ENCODE results near the gene PDE7B. TPM values are rescaled to one million over a fixed set of nuclear protein-coding genes. Genes with fewer than 3 reads are reported as not detected.

Gene PDE7B
- total and polyA plus RNA-seq, 2 of the 13 experiments (the other 11 are each of a cell fraction or from before 2014, with no cell fraction given), result not detected

GRCh38 chr6:136181861-136182260 is 330.4 kb downstream of the PDE7B start:
- Histone ChIP-seq H3K9me3 (ENCODE audit: low read length) (no peaks in the 10 kb centered on the region), H3K27ac (ENCODE audit: extremely low read length, insufficient read depth, low read length) (no peak overlapping the region), H3K27me3 (ENCODE audit: control insufficient read depth in 1 of 2, insufficient read depth in 2 of 2, low read length in 2 of 2) (no peaks in the 10 kb centered on the region), H3K4me3 (replicated peaks in 1 of 3; ENCODE audit: insufficient read depth in 1 of 3, low read depth in 2 of 3, low read length in 3 of 3) (no peak overlapping the region), H2AFZ (ENCODE audit: low read length) (no peak overlapping the region), H3K9ac (ENCODE audit: insufficient read depth, low read depth, low read length) (no peak overlapping the region), H4K20me1 (ENCODE audit: insufficient read depth, low read length) (no peaks in the 10 kb centered on the region), H3K4me2 (ENCODE audit: low read depth, low read length) (no peak overlapping the region), H3K36me3 (replicated peaks in 1 of 2; ENCODE audit: control insufficient read depth in 1 of 2, insufficient read depth in 2 of 2, low read length in 2 of 2) (no peaks in the 10 kb centered on the region), H3K4me1 (ENCODE audit: insufficient read depth, low read length) (no peaks in the 10 kb centered on the region), H3K79me2 (ENCODE audit: insufficient read depth, low read length) (no peaks in the 10 kb centered on the region)
- DNase-seq (ENCODE audit: low spot score), result no peak
- TF ChIP-seq, protein P1, sequence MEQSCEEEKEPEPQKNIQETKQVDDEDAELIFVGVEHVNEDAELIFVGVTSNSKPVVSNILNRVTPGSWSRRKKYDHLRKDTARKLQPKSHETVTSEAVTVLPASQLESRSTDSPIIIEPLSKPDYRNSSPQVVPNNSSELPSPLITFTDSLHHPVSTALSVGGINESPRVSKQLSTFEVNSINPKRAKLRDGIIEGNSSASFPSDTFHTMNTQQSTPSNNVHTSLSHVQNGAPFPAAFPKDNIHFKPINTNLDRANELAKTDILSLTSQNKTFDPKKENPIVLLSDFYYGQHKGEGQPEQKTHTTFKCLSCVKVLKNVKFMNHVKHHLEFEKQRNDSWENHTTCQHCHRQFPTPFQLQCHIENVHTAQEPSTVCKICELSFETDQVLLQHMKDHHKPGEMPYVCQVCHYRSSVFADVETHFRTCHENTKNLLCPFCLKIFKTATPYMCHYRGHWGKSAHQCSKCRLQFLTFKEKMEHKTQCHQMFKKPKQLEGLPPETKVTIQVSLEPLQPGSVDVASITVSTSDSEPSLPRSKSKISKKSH (CRISPR knock-in tag; IDR thresholded peaks at IDR 0.05; ENCODE audit: borderline replicate concordance), result no peak
- no peak for TF ChIP-seq ELK4 (CRISPR knock-in tag; IDR thresholded peaks at IDR 0.05; ENCODE audit: borderline replicate concordance)
- TF ChIP-seq, protein P2, sequence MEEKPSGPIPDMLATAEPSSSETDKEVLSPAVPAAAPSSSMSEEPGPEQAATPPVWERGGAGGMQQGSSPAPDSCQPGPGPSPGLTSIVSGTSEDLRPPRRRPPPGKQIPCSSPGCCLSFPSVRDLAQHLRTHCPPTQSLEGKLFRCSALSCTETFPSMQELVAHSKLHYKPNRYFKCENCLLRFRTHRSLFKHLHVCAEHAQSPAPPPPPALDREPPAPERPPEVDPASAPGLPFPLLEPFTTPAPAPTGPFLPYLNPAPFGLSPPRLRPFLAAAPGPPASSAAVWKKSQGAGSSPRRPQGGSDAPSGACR (CRISPR knock-in tag; IDR thresholded peaks at IDR 0.05), result no peak
- TF ChIP-seq KLF16 (CRISPR knock-in tag; IDR thresholded peaks at IDR 0.05), result no peak
- WGBS (ENCODE audit: low lambda C conversion rate), result 24% methylated on average over 1 of the region's 1 CpG
- intact Hi-C loops (cut with micrococcal nuclease; ENCODE audit: unreplicated experiment), result no loop called here
- in situ Hi-C loops (cut with HindIII; ENCODE audit: extremely low pct_ligation_motif_present, low pct_unique_long_range_greater_than_20kb), result no loop called here
- BruUV-seq (replicated peaks), result no TSS peak
- no peak for ATAC-seq
- FAIRE-seq, result no peak
- POLR2A ChIA-PET, result no interaction called here
- CTCF ChIA-PET (ENCODE audit: low intra/inter-chr PET ratio, low total read pairs), result no interaction called here

- H3K9ac ChIP-seq (ENCODE audit: insufficient read depth, low read depth, low read length), result no peak overlapping the region
- 6% methylated on average over 1 of the region's 1 CpG for WGBS (ENCODE audit: low lambda C conversion rate)
- no peaks in the 10 kb centered on the region for H4K20me1 ChIP-seq (ENCODE audit: insufficient read depth, low read length)
- no peak overlapping the region for H3K4me3 ChIP-seq (replicated peaks in 1 of 3; ENCODE audit: insufficient read depth in 1 of 3, low read depth in 2 of 3, low read length in 3 of 3)
- no peaks in the 10 kb centered on the region for H3K36me3 ChIP-seq (replicated peaks in 1 of 2; ENCODE audit: control insufficient read depth in 1 of 2, insufficient read depth in 2 of 2, low read length in 2 of 2)
- no peaks in the 10 kb centered on the region for H3K9me3 ChIP-seq (ENCODE audit: low read length)
- H3K27ac ChIP-seq (ENCODE audit: extremely low read length, insufficient read depth, low read length), result no peak overlapping the region
- no peak for FAIRE-seq
- TF ChIP-seq MTA3 (CRISPR knock-in tag; IDR thresholded peaks at IDR 0.05), result no peak
- no peak for TF ChIP-seq EZH2 (conservative IDR thresholded peaks at IDR 0.05; ENCODE audit: low read depth, low read length)
- TF ChIP-seq ZFP37 (CRISPR knock-in tag; IDR thresholded peaks at IDR 0.05; ENCODE audit: borderline replicate concordance), result no peak
- TF ChIP-seq KDM5A (IDR thresholded peaks at IDR 0.05; ENCODE audit: borderline replicate concordance, low read length), result no peak
- no peak for TF ChIP-seq CBX2 (IDR thresholded peaks at IDR 0.05; ENCODE audit: low read depth, low read length)
- TF ChIP-seq CBX2 (CRISPR knock-in tag; IDR thresholded peaks at IDR 0.05; ENCODE audit: low read depth), result no peak
- no peak for TF ChIP-seq SP5 (CRISPR knock-in tag; IDR thresholded peaks at IDR 0.05; ENCODE audit: borderline replicate concordance, low read depth)
- ATAC-seq, result no peak
- DNase-seq (ENCODE audit: low spot score), result no peak
- POLR2A ChIA-PET, result no interaction called here
- in situ Hi-C loops (cut with HindIII; ENCODE audit: extremely low pct_ligation_motif_present, low pct_unique_long_range_greater_than_20kb), result no loop called here
- H3K4me2 ChIP-seq (ENCODE audit: low read depth, low read length), result no peak overlapping the region
- no peaks in the 10 kb centered on the region for H3K4me1 ChIP-seq (ENCODE audit: insufficient read depth, low read length)
- no peaks in the 10 kb centered on the region for H3K79me2 ChIP-seq (ENCODE audit: insufficient read depth, low read length)
- no TSS peak for BruUV-seq (replicated peaks)
- CTCF ChIA-PET (ENCODE audit: low intra/inter-chr PET ratio, low total read pairs), result no interaction called here
- intact Hi-C loops (cut with micrococcal nuclease; ENCODE audit: unreplicated experiment), result no loop called here
- no peak overlapping the region for H2AFZ ChIP-seq (ENCODE audit: low read length)
- no peaks in the 10 kb centered on the region for H3K27me3 ChIP-seq (ENCODE audit: control insufficient read depth in 1 of 2, insufficient read depth in 2 of 2, low read length in 2 of 2)
Measured at GRCh38 chr6:136184738-136185137, 333.2 kb downstream of the PDE7B start.
